ENCODE results near the gene MAP7D2. TPM values are rescaled to one million over a fixed set of nuclear protein-coding genes. Genes with fewer than 3 reads are reported as not detected.
A peak's percentile ranks its signal among the peaks of the same experiment; 100 is the strongest.
"Not testable (repeated sequence)": the region's sequence is repeated elsewhere in the genome, so short reads cannot be mapped to it uniquely, and the experiment has no call there.

MAP7D2 gene
- under 1 TPM in 1 of 2 experiments, not detected in 1; 0.17 TPM for total RNA-seq
- polyA plus RNA-seq = under 1 TPM in 1 of 2 donors, not detected in 1; 0.14 TPM

- Histone ChIP-seq H3K4me1 (ENCODE audit: insufficient read depth, low read length) (no peaks in the 10 kb centered on the region), H3K4me3 (ENCODE audit: low read length in 2 of 2) (no peak within 1 kb of the TSS), H3K36me3 (ENCODE audit: insufficient read depth, low read length) (no peaks in the 10 kb centered on the region), H3K27ac (ENCODE audit: low read depth, low read length) (no peak within 1 kb of the TSS), H3K27me3 (ENCODE audit: insufficient read depth, low read length) (no peaks in the 10 kb centered on the region), H3K9me3 (ENCODE audit: control insufficient read depth in 1 of 2, low read length in 2 of 2) (no peaks in the 10 kb centered on the region)
- Mint-ChIP-seq H3K4me1 (peaks cover 0 to 15% (median 2%) of the 10 kb centered on the region in 4 donors), H3K27me3 (peaks cover 2 to 8% of the 10 kb centered on the region in 2 donors), H3K36me3 (peaks cover 0 to 6% of the 10 kb centered on the region in 2 donors), H3K4me3 (peak within 1 kb of the TSS; percentile 10 to 61 (median 44)), H3K9me3 (no peaks in the 10 kb centered on the region), H3K27ac (no peak within 1 kb of the TSS)
- ChIA-PET CTCF (ENCODE audit: partially characterized antibody) (no interaction called here), POLR2A (ENCODE audit: partially characterized antibody) (no interaction called here)
- DNase-seq = no peak
- intact Hi-C loops (cut with micrococcal nuclease) = no loop called here
Observed at GRCh38 chrX:20116577-20117240, at the start of gene MAP7D2. Gene MAP7D2, minus strand, starts transcription at chrX:20116907. Its CDS starts 28 bp downstream, at chrX:20116879.

DNA sequence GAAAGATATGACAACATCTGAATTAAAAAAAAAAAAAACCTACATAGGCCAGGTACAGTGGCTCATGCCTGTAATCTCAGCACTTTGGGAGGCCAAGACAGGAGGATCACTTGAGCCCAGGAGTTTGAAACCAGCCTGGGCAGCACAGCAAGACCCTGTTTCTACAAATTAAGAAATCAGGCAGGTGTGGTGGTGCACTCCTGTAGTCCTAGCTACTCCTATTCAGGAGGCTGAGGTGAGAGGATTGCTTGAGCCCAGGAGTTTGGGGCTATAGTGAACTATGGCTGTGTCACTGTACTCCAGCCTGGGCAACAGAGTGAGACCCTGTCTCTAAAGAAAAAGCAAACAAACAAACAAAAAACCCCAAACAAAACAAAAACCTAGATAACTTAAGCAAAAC lies 45.8 kb upstream of the MAP7D2 start:
- DNase-seq; H3K4me1 ChIP-seq (ENCODE audit: insufficient read depth, low read length); H3K9me3 Mint-ChIP-seq; POLR2A ChIA-PET (ENCODE audit: partially characterized antibody); H3K4me3 ChIP-seq (ENCODE audit: low read length in 2 of 2); H3K27me3 ChIP-seq (ENCODE audit: insufficient read depth, low read length); intact Hi-C loops (cut with micrococcal nuclease); H3K27me3 Mint-ChIP-seq; H3K4me3 Mint-ChIP-seq; H3K9me3 ChIP-seq (ENCODE audit: control insufficient read depth in 1 of 2, low read length in 2 of 2); CTCF ChIA-PET (ENCODE audit: partially characterized antibody); H3K27ac ChIP-seq (ENCODE audit: low read depth, low read length); H3K4me1 Mint-ChIP-seq: not testable (repeated sequence)
- H3K27ac Mint-ChIP-seq = peak overlapping the region in 1 of 7 donors; percentile 46
- H3K36me3 Mint-ChIP-seq = peaks cover 7 to 50% of the 10 kb centered on the region in 2 donors
- peaks cover 23% of the 10 kb centered on the region for H3K36me3 ChIP-seq (ENCODE audit: insufficient read depth, low read length)

- ChIA-PET POLR2A (ENCODE audit: partially characterized antibody) (no interaction called here), CTCF (ENCODE audit: partially characterized antibody) (no interaction called here)
- Histone ChIP-seq H3K9me3 (ENCODE audit: control insufficient read depth in 1 of 2, low read length in 2 of 2) (no peaks in the 10 kb centered on the region), H3K4me3 (ENCODE audit: low read length in 2 of 2) (no peak overlapping the region), H3K27ac (ENCODE audit: low read depth, low read length) (no peak overlapping the region), H3K4me1 (ENCODE audit: insufficient read depth, low read length) (no peaks in the 10 kb centered on the region), H3K36me3 (ENCODE audit: insufficient read depth, low read length) (peaks cover 28% of the 10 kb centered on the region), H3K27me3 (ENCODE audit: insufficient read depth, low read length) (no peaks in the 10 kb centered on the region)
- Mint-ChIP-seq H3K36me3 (peaks cover 8 to 49% of the 10 kb centered on the region in 2 donors), H3K9me3 (peaks cover 0 to 4% (median 0%) of the 10 kb centered on the region in 8 donors), H3K27ac (peak overlapping the region in 1 of 7 donors; percentile 48), H3K27me3 (no peaks in the 10 kb centered on the region), H3K4me3 (no peak overlapping the region), H3K4me1 (peaks cover 0 to 2% (median under 1%) of the 10 kb centered on the region in 4 donors)
- intact Hi-C loops (cut with micrococcal nuclease) = no loop called here
- DNase-seq = no peak
Observed at GRCh38 chrX:20159797-20160385, 43.2 kb upstream of the MAP7D2 start.

- intact Hi-C loops (cut with micrococcal nuclease) = no loop called here
- Mint-ChIP-seq H3K36me3 (peaks cover 29 to 42% of the 10 kb centered on the region in 2 donors), H3K27me3 (no peaks in the 10 kb centered on the region), H3K9me3 (no peaks in the 10 kb centered on the region), H3K4me3 (no peak overlapping the region), H3K27ac (peak overlapping the region in 2 of 7 donors; percentile 58 to 59), H3K4me1 (no peaks in the 10 kb centered on the region)
- Histone ChIP-seq H3K9me3 (ENCODE audit: control insufficient read depth in 1 of 2, low read length in 2 of 2) (no peaks in the 10 kb centered on the region), H3K4me3 (ENCODE audit: low read length in 2 of 2) (no peak overlapping the region), H3K27ac (ENCODE audit: low read depth, low read length) (no peak overlapping the region), H3K4me1 (ENCODE audit: insufficient read depth, low read length) (no peaks in the 10 kb centered on the region), H3K36me3 (ENCODE audit: insufficient read depth, low read length) (peaks cover 24% of the 10 kb centered on the region), H3K27me3 (ENCODE audit: insufficient read depth, low read length) (no peaks in the 10 kb centered on the region)
- DNase-seq = no peak
- ChIA-PET CTCF (ENCODE audit: partially characterized antibody) (no interaction called here), POLR2A (ENCODE audit: partially characterized antibody) (no interaction called here)
Observed at GRCh38 chrX:20151689-20152088, 35.0 kb upstream of the MAP7D2 start.

DNA sequence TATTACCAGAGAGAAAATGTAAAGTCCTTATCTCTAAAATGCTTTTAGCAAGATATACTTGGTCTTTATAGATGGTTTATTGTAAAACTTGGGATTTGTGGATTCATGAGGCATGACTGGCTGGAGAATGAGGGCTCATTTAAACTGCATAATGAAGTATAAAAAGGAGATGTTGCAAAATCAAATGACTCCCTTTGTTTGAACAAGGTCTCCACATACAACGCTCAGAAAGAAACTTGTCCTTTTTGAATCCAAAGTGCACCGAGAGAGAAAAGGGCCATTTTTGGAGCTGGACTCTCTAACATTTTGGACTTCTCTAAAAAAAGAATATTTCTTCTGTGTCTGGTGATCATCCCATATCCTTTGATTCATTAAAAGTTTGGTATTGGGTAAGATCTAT lies 32.6 kb upstream of the MAP7D2 start:
- Histone ChIP-seq H3K36me3 (ENCODE audit: insufficient read depth, low read length) (peaks cover 5% of the 10 kb centered on the region), H3K27me3 (ENCODE audit: insufficient read depth, low read length) (no peaks in the 10 kb centered on the region), H3K9me3 (ENCODE audit: control insufficient read depth in 1 of 2, low read length in 2 of 2) (no peaks in the 10 kb centered on the region), H3K4me1 (ENCODE audit: insufficient read depth, low read length) (no peaks in the 10 kb centered on the region), H3K27ac (ENCODE audit: low read depth, low read length) (no peak overlapping the region), H3K4me3 (ENCODE audit: low read length in 2 of 2) (no peak overlapping the region)
- Mint-ChIP-seq H3K36me3 (peaks cover 21 to 25% of the 10 kb centered on the region in 2 donors), H3K4me1 (no peaks in the 10 kb centered on the region), H3K27me3 (no peaks in the 10 kb centered on the region), H3K4me3 (no peak overlapping the region), H3K9me3 (no peaks in the 10 kb centered on the region), H3K27ac (peak overlapping the region in 1 of 7 donors; percentile 6)
- intact Hi-C loops (cut with micrococcal nuclease) = no loop called here
- CTCF ChIA-PET (ENCODE audit: partially characterized antibody) = no interaction called here
- POLR2A ChIA-PET (ENCODE audit: partially characterized antibody) = no interaction called here
- no peak for DNase-seq

DNA sequence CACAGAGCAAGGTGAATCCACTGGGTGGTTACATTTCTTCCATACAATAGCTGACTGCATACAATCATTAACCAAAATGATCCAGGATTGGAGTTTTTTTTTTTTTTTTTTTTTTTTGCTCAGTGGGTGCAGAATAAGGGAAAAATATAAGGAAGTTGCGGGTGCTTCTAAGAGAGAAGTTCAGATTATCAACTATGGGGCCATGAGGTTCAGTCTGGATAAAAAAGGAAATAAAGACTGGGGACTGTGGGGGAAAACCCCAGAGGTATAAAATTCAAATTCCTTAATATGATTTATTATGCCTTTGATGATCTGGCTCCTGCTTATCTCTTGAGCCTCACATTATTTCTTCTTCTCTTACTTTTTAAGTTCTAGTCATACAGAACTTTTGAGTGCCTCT lies 30.9 kb upstream of the MAP7D2 start:
- Histone ChIP-seq H3K36me3 (ENCODE audit: insufficient read depth, low read length) (peaks cover 4% of the 10 kb centered on the region), H3K9me3 (ENCODE audit: control insufficient read depth in 1 of 2, low read length in 2 of 2) (no peaks in the 10 kb centered on the region), H3K4me3 (ENCODE audit: low read length in 2 of 2) (no peak overlapping the region), H3K27me3 (ENCODE audit: insufficient read depth, low read length) (no peaks in the 10 kb centered on the region), H3K27ac (ENCODE audit: low read depth, low read length) (no peak overlapping the region), H3K4me1 (ENCODE audit: insufficient read depth, low read length) (no peaks in the 10 kb centered on the region)
- Mint-ChIP-seq H3K27ac (peak overlapping the region in 1 of 7 donors; percentile 52), H3K4me3 (no peak overlapping the region), H3K9me3 (no peaks in the 10 kb centered on the region), H3K36me3 (peaks cover 13% of the 10 kb centered on the region in 2 donors), H3K27me3 (no peaks in the 10 kb centered on the region), H3K4me1 (peaks cover 0 to 7% (median 0%) of the 10 kb centered on the region in 4 donors)
- ChIA-PET CTCF (ENCODE audit: partially characterized antibody) (interaction anchor here (0.7 kb wide), 1 partner anchor 541 kb away, joined by 4 read pairs; no protein-coding TSS in a partner anchor), POLR2A (ENCODE audit: partially characterized antibody) (no interaction called here)
- no peak for DNase-seq
- intact Hi-C loops (cut with micrococcal nuclease) = no loop called here

DNA sequence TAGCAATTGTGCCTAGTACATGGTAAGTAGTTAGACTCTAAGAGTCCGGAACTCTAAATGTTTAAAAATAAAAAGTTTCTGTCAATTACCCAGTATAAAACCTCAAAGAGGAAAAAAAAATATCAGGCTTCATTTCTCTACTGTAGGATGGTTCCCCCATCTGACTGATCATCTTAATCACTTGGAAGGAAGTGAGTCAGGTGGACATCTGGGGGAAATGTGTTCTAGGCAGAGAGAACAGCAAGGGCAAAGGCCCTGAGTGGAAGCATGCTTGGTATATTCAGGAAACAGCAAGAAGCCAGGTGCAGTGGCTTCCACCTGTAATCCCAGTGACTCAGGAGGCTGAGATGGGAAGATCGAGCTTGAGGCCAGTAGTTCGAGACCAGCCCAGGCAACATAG lies 27.8 kb upstream of the MAP7D2 start:
- H3K4me3 Mint-ChIP-seq = no peak overlapping the region
- H3K9me3 Mint-ChIP-seq = no peaks in the 10 kb centered on the region
- Histone ChIP-seq H3K36me3 (ENCODE audit: insufficient read depth, low read length) (no peaks in the 10 kb centered on the region), H3K4me1 (ENCODE audit: insufficient read depth, low read length) (peaks cover 13% of the 10 kb centered on the region), H3K27ac (ENCODE audit: low read depth, low read length) (no peak overlapping the region), H3K27me3 (ENCODE audit: insufficient read depth, low read length) (no peaks in the 10 kb centered on the region), H3K9me3 (ENCODE audit: control insufficient read depth in 1 of 2, low read length in 2 of 2) (no peaks in the 10 kb centered on the region), H3K4me3 (ENCODE audit: low read length in 2 of 2) (no peak overlapping the region)
- ChIA-PET CTCF (ENCODE audit: partially characterized antibody) (no interaction called here), POLR2A (ENCODE audit: partially characterized antibody) (no interaction called here)
- intact Hi-C loops (cut with micrococcal nuclease) = loop anchor here (5.0 kb wide), 1 partner anchor 123 kb away; the partner anchor contains the start of gene RPS6KA3
- peak overlapping the region in 1 of 7 donors; percentile 4 for H3K27ac Mint-ChIP-seq
- no peaks in the 10 kb centered on the region for H3K27me3 Mint-ChIP-seq
- no peak for DNase-seq
- peaks cover 8 to 18% (median 16%) of the 10 kb centered on the region in 4 donors for H3K4me1 Mint-ChIP-seq
- peaks cover 0 to 8% of the 10 kb centered on the region in 2 donors for H3K36me3 Mint-ChIP-seq

All from CD4-positive, alpha-beta memory T cell (primary cell).